Measurements from ENCODE around the gene CDH13.

DNA sequence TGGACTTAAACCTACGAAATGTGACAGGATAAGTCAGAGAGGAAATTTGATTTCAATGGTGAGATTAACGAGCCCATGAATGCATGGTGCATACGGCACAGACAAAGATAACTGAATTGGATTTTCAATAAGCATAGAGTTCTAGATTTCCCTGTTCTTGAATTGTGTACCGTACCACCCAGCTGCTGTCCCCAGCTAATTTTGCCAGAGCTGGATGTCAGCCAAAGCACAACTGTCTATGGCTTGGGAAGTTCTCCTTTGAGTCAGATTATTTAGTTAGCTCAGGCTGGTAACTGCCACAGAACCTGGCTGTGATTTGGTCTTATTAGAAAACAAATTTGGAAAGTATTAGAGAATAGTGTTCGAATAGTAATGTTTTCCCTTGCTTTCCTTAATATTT is 143.1 kb downstream of the CDH13 start:
- TF ChIP-seq, protein P1, sequence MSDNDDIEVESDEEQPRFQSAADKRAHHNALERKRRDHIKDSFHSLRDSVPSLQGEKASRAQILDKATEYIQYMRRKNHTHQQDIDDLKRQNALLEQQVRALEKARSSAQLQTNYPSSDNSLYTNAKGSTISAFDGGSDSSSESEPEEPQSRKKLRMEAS (IDR thresholded peaks at IDR 0.05; ENCODE audit: low read depth, low read length): no peak
- TF ChIP-seq, protein P2, sequence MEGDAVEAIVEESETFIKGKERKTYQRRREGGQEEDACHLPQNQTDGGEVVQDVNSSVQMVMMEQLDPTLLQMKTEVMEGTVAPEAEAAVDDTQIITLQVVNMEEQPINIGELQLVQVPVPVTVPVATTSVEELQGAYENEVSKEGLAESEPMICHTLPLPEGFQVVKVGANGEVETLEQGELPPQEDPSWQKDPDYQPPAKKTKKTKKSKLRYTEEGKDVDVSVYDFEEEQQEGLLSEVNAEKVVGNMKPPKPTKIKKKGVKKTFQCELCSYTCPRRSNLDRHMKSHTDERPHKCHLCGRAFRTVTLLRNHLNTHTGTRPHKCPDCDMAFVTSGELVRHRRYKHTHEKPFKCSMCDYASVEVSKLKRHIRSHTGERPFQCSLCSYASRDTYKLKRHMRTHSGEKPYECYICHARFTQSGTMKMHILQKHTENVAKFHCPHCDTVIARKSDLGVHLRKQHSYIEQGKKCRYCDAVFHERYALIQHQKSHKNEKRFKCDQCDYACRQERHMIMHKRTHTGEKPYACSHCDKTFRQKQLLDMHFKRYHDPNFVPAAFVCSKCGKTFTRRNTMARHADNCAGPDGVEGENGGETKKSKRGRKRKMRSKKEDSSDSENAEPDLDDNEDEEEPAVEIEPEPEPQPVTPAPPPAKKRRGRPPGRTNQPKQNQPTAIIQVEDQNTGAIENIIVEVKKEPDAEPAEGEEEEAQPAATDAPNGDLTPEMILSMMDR (IDR thresholded peaks at IDR 0.05 in 2 of 3, conservative IDR thresholded peaks at IDR 0.05 in 1 of 3; ENCODE audit: control insufficient read depth in 2 of 3, extremely low read depth in 1 of 3, insufficient read depth in 1 of 3, low read depth in 3 of 3, low read length in 3 of 3): no peak
- TF ChIP-seq, protein P3, sequence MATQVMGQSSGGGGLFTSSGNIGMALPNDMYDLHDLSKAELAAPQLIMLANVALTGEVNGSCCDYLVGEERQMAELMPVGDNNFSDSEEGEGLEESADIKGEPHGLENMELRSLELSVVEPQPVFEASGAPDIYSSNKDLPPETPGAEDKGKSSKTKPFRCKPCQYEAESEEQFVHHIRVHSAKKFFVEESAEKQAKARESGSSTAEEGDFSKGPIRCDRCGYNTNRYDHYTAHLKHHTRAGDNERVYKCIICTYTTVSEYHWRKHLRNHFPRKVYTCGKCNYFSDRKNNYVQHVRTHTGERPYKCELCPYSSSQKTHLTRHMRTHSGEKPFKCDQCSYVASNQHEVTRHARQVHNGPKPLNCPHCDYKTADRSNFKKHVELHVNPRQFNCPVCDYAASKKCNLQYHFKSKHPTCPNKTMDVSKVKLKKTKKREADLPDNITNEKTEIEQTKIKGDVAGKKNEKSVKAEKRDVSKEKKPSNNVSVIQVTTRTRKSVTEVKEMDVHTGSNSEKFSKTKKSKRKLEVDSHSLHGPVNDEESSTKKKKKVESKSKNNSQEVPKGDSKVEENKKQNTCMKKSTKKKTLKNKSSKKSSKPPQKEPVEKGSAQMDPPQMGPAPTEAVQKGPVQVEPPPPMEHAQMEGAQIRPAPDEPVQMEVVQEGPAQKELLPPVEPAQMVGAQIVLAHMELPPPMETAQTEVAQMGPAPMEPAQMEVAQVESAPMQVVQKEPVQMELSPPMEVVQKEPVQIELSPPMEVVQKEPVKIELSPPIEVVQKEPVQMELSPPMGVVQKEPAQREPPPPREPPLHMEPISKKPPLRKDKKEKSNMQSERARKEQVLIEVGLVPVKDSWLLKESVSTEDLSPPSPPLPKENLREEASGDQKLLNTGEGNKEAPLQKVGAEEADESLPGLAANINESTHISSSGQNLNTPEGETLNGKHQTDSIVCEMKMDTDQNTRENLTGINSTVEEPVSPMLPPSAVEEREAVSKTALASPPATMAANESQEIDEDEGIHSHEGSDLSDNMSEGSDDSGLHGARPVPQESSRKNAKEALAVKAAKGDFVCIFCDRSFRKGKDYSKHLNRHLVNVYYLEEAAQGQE (IDR thresholded peaks at IDR 0.05; ENCODE audit: low read depth, low read length): no peak
- TF ChIP-seq EZH2 (IDR thresholded peaks at IDR 0.05; ENCODE audit: borderline replicate concordance, control insufficient read depth, low read depth, low read length): no peak
